Epithelial cell of esophagus (primary cell): ENCODE data around the gene NEMP1.

Experiments
- DNase-seq: peaks from one replicate; pipeline ENCODE4 v3.0.0; 2010; ENCODE audit warnings: low read depth
- H3K4me3 ChIP-seq: 2 replicates; pipeline ENCODE4 v1.5.1; 2011; ENCODE audit warnings: mild to moderate bottlenecking, low read length, control low read depth
- CTCF ChIP-seq: IDR thresholded peaks from 2 replicates; pipeline ENCODE4 v1.5.1; 2011; ENCODE audit warnings: low read depth, mild to moderate bottlenecking, low read length, control low read depth, inconsistent platforms; ENCODE audit not compliant: insufficient read depth; ENCODE audit errors: missing control alignments

NEMP1 gene

GRCh38 chr12:57046086-57046791 lies 32.4 kb downstream of the NEMP1 start:
- TF ChIP-seq CTCF: no peak
- no peak for DNase-seq

GRCh38 chr12:57044889-57045288 lies 33.7 kb downstream of the NEMP1 start:
- no peak for TF ChIP-seq CTCF
- no peak overlapping the region for H3K4me3 ChIP-seq
- DNase-seq: no peak

More at GRCh38 chr12:57046086-57046791, 32.4 kb downstream of the NEMP1 start:
- H3K4me3 ChIP-seq: no peak overlapping the region

- TF ChIP-seq CTCF: no peak
- DNase-seq: no peak
Observed at GRCh38 chr12:57044468-57044867, 34.1 kb downstream of the NEMP1 start.

GRCh38 chr12:57042695-57043094 lies 35.9 kb downstream of the NEMP1 start:
- H3K4me3 ChIP-seq: no peak overlapping the region
- no peak for DNase-seq
- no peak for TF ChIP-seq CTCF

More at GRCh38 chr12:57044468-57044867, 34.1 kb downstream of the NEMP1 start:
- no peak overlapping the region for H3K4me3 ChIP-seq

GRCh38 chr12:57040750-57041149 lies 37.8 kb downstream of the NEMP1 start:
- TF ChIP-seq CTCF: no peak
- H3K4me3 ChIP-seq: no peak overlapping the region
- DNase-seq: no peak

GRCh38 chr12:57040211-57040610 lies 38.4 kb downstream of the NEMP1 start:
- TF ChIP-seq CTCF: no peak
- no peak for DNase-seq
- H3K4me3 ChIP-seq: no peak overlapping the region
